Left ventricle myocardium inferior (tissue), 1 donor: ENCODE measurements around the gene SATL1. TPM values are rescaled to one million over a fixed set of nuclear protein-coding genes. Genes with fewer than 3 reads are reported as not detected.

Experiments used
- DNase-seq: peaks from one replicate; pipeline ENCODE4 v3.0.0-alpha.2; 2020
- H3K27ac ChIP-seq: fragments of 200-600 bp; replicated peaks from 2 replicates; pipeline ENCODE4 v1.8.0; 2021
- H3K27me3 ChIP-seq: fragments of 200-600 bp; 2 replicates; pipeline ENCODE4 v1.8.0; 2021; ENCODE audit warnings: low read depth
- H3K36me3 ChIP-seq: fragments of 200-600 bp; 2 replicates; pipeline ENCODE4 v1.8.0; 2021
- H3K4me1 ChIP-seq: fragments of 200-600 bp; 2 replicates; pipeline ENCODE4 v1.8.0; 2021
- H3K4me3 ChIP-seq: fragments of 200-600 bp; 2 replicates; pipeline ENCODE4 v1.8.0; 2021; ENCODE audit warnings: mild to moderate bottlenecking, moderate library complexity
- H3K9me3 ChIP-seq: fragments of 200-600 bp; replicated peaks from 2 replicates; pipeline ENCODE4 v1.8.0; 2021
- CTCF ChIP-seq: fragments of 200-600 bp; IDR thresholded peaks from 2 replicates; pipeline ENCODE4 v1.8.0; 2021; ENCODE audit warnings: antibody characterized with exemption, mild to moderate bottlenecking, borderline replicate concordance
- intact Hi-C: fragments of 100-400 bp; cut with micrococcal nuclease; formaldehyde crosslinking; loops from one replicate; pipeline ENCODE4 v1.11.0; 2022
- total RNA-seq: library from RNA; stranded (reverse); fragmentation: NEBNext Ultra II Directional; extraction: Animal tissue kit (Norgen Biotek cat#: 25700); gene quantifications from one replicate; pipeline ENCODE4 v1.2.1, GENCODE V29; 2021
- donor health status: DM: no; HTN: yes; CAD: no; lungs with severe emphysema.

The SATL1 gene
- total RNA-seq, 1 donor from 2014 or later: not detected

- Histone ChIP-seq H3K9me3 (no peaks in the 10 kb centered on the region), H3K4me3 (no peak overlapping the region), H3K27me3 (no peaks in the 10 kb centered on the region), H3K36me3 (no peaks in the 10 kb centered on the region), H3K27ac (no peak overlapping the region), H3K4me1 (no peaks in the 10 kb centered on the region)
- TF ChIP-seq CTCF: no peak
- intact Hi-C loops: loop anchor here (10.0 kb wide), 1 partner anchor 430 kb away; no protein-coding TSS in a partner anchor
- DNase-seq: no peak
Measured at GRCh38 chrX:85114776-85115175, 128.8 kb downstream of the SATL1 start.

GRCh38 chrX:85114171-85114570 lies 129.4 kb downstream of the SATL1 start:
- intact Hi-C loops: loop anchor here (10.0 kb wide), 1 partner anchor 431 kb away; no protein-coding TSS in a partner anchor
- no peak for TF ChIP-seq CTCF

GRCh38 chrX:85113746-85114145 lies 129.8 kb downstream of the SATL1 start:
- TF ChIP-seq CTCF: no peak
- no peak overlapping the region for H3K4me3 ChIP-seq

More at GRCh38 chrX:85114171-85114570, 129.4 kb downstream of the SATL1 start:
- no peaks in the 10 kb centered on the region for H3K36me3 ChIP-seq
- no peaks in the 10 kb centered on the region for H3K9me3 ChIP-seq
- no peak for DNase-seq
- no peaks in the 10 kb centered on the region for H3K27me3 ChIP-seq
- H3K4me1 ChIP-seq: no peaks in the 10 kb centered on the region
- H3K4me3 ChIP-seq: no peak overlapping the region
- no peak overlapping the region for H3K27ac ChIP-seq

GRCh38 chrX:85112293-85112692 lies 131.3 kb downstream of the SATL1 start:
- intact Hi-C loops: loop anchor here (10.0 kb wide), 1 partner anchor 433 kb away; no protein-coding TSS in a partner anchor
- H3K4me3 ChIP-seq: no peak overlapping the region
- no peak for DNase-seq
- H3K9me3 ChIP-seq: no peaks in the 10 kb centered on the region
- no peak overlapping the region for H3K27ac ChIP-seq
- no peaks in the 10 kb centered on the region for H3K27me3 ChIP-seq
- no peaks in the 10 kb centered on the region for H3K36me3 ChIP-seq
- no peaks in the 10 kb centered on the region for H3K4me1 ChIP-seq
- TF ChIP-seq CTCF: no peak

More at GRCh38 chrX:85113746-85114145, 129.8 kb downstream of the SATL1 start:
- Histone ChIP-seq H3K27me3 (no peaks in the 10 kb centered on the region), H3K9me3 (no peaks in the 10 kb centered on the region), H3K4me1 (no peaks in the 10 kb centered on the region), H3K27ac (no peak overlapping the region), H3K36me3 (no peaks in the 10 kb centered on the region)
- intact Hi-C loops: loop anchor here (10.0 kb wide), 1 partner anchor 431 kb away; no protein-coding TSS in a partner anchor
- no peak for DNase-seq

GRCh38 chrX:85111347-85111746 lies 132.2 kb downstream of the SATL1 start:
- Histone ChIP-seq H3K27me3 (no peaks in the 10 kb centered on the region), H3K27ac (no peak overlapping the region), H3K9me3 (no peaks in the 10 kb centered on the region), H3K4me3 (no peak overlapping the region), H3K36me3 (no peaks in the 10 kb centered on the region), H3K4me1 (no peaks in the 10 kb centered on the region)
- no peak for DNase-seq
- intact Hi-C loops: loop anchor here (10.0 kb wide), 1 partner anchor 433 kb away; no protein-coding TSS in a partner anchor
- peak; percentile 63 for TF ChIP-seq CTCF
